Activated T-cell treated with anti-CD3 and anti-CD28 coated beads for 24 hours (primary cell): ENCODE measurements around the gene EFHB.
"Not testable (repeated sequence)": the region's sequence is repeated elsewhere in the genome, so short reads cannot be mapped to it uniquely, and the experiment has no call there.

Experiments
- DNase-seq: peaks from one replicate; pipeline ENCODE4 v3.0.0-alpha.2; 2020; ENCODE audit warnings: low read depth

Gene EFHB

DNA sequence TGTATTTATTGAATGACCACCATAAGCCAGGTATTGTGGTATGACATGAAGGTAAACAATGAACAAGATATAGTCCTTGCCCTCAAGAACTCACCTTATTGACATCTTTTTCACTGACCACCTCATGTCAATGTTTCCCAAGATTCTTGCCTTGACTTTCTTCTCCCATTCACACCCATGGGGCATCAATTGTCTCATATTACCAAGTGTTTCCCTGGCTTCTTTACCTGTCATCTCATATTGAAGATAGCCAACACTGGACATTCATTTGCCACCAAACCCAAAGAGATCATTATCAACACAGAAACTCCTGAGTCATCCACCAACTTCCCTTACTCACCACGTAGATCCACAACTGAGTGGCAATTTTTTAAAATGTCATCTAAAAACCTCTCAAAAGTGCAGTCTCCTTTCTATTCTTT is 2.2 kb downstream of the EFHB start:
- no peak for DNase-seq

- peak; percentile 33 for DNase-seq
Measured at GRCh38 chr3:19931180-19931692, 2.8 kb downstream of the EFHB start.

GRCh38 chr3:19920401-19921080 is 13.5 kb downstream of the EFHB start:
- DNase-seq = no peak

DNA sequence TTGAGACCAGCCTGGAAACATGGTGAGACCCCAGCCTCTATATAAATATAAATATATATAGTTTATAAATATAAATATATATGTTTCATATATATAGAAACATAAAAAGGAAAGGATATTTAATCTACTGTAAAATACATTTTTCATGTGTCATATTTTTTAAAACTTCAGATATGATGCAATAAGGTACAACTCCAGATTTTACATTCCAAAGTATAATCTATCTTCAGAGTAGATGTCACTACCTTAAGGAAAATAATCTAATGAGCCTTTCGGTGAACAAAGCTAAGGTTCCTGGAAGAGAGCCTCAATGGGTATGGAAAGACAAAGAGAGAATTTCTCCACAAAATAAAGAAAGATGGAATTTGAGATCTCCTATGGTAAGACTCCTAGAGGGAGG is 16.9 kb downstream of the EFHB start:
- DNase-seq = no peak

- no peak for DNase-seq
Measured at GRCh38 chr3:19911452-19911851, 22.6 kb downstream of the EFHB start.

GRCh38 chr3:19907523-19907922 is 26.5 kb downstream of the EFHB start:
- DNase-seq = no peak

GRCh38 chr3:19903649-19904048 is 30.4 kb downstream of the EFHB start:
- DNase-seq = no peak

DNA sequence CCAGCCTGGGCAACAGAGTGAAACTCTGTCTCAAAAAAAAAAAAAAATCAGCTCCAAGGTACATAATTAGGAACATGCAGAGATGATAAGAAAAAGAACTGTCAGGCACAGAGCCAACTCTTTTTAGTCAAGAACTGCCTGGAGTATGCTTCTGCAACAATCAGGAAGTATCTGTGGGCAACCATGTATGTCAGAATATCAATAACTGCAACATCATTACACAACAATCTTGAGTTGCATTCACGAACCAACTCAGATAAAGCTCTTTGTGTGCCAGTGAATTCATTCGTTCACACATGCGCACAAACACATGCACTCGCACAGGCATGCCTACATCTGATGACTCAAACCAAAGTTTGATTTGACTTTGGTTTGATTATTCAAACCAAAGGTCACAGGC is 32.1 kb downstream of the EFHB start:
- DNase-seq = no peak

GRCh38 chr3:19901337-19901736 is 32.7 kb downstream of the EFHB start:
- no peak for DNase-seq

- DNase-seq = not testable (repeated sequence)
Measured at GRCh38 chr3:19899833-19900232, 34.2 kb downstream of the EFHB start.

GRCh38 chr3:19899264-19899663 is 34.8 kb downstream of the EFHB start:
- no peak for DNase-seq

DNA sequence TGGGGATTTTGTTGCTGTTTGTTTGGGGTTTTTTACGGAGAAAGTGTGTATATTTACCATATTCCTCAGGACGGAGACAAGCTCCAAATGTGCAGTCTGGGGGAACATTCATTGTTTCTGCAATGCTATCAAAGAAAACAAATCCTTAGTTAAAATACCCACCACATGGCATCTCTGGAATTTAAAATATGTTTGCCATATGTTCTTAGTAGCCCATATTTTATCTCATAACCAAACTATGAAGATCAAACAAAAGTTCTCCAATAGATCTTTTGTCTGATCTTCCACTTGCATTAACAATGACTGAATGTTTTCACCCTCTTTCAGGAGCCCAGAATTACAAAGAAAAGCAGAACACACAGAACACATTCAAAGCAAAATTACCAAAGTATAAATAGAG is 35.3 kb downstream of the EFHB start:
- DNase-seq = no peak

DNA sequence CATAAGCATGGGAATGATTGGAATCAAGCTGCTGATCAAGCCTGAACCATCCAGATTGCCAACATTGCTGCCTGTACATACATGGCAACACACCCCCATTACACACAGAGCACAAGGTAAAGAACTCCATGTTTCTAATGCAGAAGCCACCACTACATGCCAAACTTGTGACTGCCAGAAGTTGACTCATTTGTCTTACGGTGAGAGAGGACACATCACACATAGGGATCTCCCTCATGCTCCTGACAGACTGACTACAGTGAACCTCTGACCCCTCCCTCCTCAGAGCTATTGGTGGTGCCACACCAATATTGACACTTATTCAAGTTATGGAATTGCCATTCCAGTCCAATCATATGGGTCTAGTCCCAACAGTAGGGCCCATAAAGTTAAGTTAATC is 42.3 kb downstream of the EFHB start:
- DNase-seq = no peak

GRCh38 chr3:19888428-19889152 is 45.4 kb downstream of the EFHB start:
- no peak for DNase-seq

- DNase-seq = not testable (repeated sequence)
Measured at GRCh38 chr3:19887122-19887521, 46.9 kb downstream of the EFHB start.

DNA sequence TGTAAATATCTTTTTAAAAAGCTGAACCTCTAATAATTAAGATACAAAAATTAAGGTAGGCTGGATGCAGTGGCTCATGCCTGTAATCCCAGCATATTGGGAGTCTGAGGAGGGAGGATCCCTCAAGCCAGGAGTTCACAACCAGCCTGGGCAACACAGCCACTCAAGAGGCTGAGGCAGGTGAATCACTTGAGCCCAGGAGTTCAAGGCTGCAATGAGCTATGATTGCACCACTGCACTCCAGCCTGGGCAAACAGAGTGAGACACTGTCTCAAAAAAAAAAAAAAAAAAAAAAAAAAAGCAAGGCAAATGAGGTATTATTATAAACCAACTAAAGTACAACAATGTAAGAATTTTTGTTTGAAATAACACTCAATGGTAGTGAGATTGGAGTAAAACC is 47.6 kb downstream of the EFHB start:
- no peak for DNase-seq

- no peak for DNase-seq
Measured at GRCh38 chr3:19885468-19885867, 48.5 kb downstream of the EFHB start.

DNA sequence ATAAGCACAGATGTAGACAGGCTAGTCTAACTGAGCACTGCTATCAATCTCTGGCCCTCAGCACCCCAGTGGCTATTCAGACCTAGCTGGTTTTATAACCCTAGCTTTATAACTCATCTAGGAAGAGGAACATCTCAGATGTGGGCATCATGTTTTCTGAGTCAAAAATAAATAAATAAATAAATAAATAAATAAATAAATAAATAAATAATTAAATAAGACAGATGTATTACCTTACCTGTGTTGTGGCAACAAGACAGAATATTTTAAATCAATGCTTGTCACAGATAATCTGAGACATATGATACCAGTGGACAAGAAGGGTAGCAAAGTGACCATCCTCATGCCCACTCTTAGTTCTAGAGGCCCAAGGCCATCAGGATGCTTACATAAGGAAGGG is 52.2 kb downstream of the EFHB start:
- no peak for DNase-seq

DNA sequence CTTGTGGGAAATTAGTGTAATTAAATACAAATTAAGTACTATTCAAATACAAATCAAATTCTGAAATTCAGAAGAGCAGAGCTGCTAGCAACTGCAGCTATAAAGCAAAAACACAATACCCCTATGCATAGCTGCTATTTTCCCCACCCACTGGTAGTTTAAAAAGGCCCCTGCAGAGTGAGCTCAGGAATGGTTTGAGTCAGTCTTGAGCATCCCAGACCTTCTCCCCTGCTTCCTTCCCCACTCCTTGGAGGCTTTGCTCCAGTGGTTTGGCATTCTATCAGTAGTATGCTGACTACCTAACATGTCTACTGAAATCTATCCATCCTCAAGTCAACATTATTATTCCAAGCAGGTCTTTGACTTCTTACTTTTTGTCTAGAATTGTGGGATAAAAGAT is 53.0 kb downstream of the EFHB start:
- DNase-seq = no peak

DNA sequence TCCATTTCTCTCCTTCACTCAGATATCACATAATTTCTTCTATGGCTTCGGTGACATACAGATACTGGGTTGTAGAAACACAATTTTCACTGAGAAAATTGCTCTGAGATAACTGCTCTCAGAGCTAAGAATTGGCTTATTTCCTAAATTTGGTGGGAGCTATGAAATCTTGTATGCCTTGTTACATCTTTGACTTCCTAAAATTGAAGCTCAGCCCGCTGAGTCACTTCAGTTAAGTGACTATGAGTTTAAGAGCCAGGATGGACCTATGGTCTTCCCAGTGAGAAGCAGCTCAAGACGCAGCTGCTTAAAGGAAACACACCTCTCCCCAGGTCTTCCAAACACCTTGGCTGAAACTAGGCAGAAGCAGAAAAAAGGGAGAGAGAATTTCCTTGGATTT is 56.4 kb downstream of the EFHB start:
- no peak for DNase-seq

DNA sequence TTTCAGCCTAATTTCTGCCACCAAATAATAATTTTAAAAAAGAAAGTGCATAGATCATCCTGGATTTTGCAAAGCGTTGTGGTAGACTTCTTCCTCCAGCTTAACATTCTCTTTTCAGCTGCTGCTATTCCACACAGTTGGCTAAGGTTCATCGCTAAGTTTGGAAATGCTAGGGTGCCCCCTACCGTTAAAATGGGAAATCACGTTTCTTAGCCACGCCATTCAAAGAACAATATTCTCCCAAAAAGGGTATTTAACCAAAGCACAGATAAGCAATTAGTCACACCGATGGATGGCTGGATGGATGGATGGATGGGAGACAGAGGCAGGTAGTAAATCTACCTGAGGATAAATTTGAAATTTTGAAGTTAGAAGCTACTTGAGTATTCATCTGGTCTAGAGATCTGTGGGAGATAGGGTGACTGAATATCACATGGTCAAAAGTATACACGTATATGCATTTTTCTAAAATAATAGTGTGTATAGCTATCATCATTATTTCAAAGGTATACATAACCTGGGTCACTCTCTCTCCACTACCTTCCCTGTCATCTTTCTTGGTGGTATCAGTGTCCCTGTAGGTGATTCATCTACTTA is 67.2 kb downstream of the EFHB start:
- peak; percentile 12 for DNase-seq

DNA sequence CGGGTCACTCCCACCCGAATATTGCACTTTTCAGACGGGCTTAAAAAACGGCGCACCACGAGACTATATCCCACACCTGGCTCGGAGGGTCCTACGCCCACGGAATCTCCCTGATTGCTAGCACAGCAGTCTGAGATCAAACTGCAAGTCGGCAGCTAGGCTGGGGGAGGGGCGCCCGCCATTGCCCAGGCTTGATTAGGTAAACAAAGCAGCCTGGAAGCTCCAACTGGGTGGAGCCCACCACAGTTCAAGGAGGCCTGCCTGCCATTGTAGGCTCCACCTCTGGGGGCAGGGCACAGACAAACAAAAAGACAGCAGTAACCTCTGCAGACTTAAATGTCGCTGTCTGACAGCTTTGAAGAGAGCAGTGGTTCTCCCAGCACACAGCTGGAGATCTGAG is 78.7 kb downstream of the EFHB start:
- not testable (repeated sequence) for DNase-seq

GRCh38 chr3:19846609-19847008 is 87.4 kb downstream of the EFHB start:
- DNase-seq = not testable (repeated sequence)
